Measurements from ENCODE around the gene TGFBRAP1. TPM values are rescaled to one million over a fixed set of nuclear protein-coding genes. Genes with fewer than 3 reads are reported as not detected.

The TGFBRAP1 gene
- total and polyA plus RNA-seq, 2 experiments from 2014 or later, result 10.4 to 18.3 TPM

DNA sequence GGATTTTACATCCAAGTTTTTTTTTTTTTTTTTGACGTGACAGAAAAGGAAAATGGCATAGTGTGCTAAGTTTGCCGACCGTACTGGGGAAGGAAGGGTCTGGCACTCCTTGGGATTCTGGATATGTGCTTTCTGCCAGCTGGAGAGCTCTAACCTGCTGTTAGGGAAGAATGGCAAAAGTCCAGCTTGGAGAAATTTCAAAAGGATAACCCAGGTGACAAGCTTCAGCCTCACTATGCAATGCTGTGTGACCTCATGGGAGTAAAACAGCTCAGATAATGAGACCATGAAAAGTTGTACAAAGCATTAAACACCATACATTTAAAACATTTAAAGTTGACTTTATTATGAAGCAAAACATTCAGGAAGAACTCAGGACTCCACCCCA lies 98.3 kb downstream of the TGFBRAP1 start:
- H3K4me2 ChIP-seq, result no peak overlapping the region
- WGBS (ENCODE audit: low lambda C conversion rate, missing lambda C conversion rate), result 87% methylated on average over 3 of the region's 3 CpGs
- no peaks in the 10 kb centered on the region for H3K4me1 ChIP-seq (ENCODE audit: insufficient read depth)
- no peak overlapping the region for H3K4me3 ChIP-seq
- no peak overlapping the region for H2AFZ ChIP-seq
- H3K27me3 ChIP-seq, result no peaks in the 10 kb centered on the region
- no peaks in the 10 kb centered on the region for H3K36me3 ChIP-seq (replicated peaks; ENCODE audit: insufficient read depth, low read depth)
- no peaks in the 10 kb centered on the region for H3K79me2 ChIP-seq
- H3K9me2 ChIP-seq (replicated peaks; ENCODE audit: insufficient read depth), result no peaks in the 10 kb centered on the region
- no peak for DNase-seq (ENCODE audit: low spot score)
- TF ChIP-seq, protein P1, sequence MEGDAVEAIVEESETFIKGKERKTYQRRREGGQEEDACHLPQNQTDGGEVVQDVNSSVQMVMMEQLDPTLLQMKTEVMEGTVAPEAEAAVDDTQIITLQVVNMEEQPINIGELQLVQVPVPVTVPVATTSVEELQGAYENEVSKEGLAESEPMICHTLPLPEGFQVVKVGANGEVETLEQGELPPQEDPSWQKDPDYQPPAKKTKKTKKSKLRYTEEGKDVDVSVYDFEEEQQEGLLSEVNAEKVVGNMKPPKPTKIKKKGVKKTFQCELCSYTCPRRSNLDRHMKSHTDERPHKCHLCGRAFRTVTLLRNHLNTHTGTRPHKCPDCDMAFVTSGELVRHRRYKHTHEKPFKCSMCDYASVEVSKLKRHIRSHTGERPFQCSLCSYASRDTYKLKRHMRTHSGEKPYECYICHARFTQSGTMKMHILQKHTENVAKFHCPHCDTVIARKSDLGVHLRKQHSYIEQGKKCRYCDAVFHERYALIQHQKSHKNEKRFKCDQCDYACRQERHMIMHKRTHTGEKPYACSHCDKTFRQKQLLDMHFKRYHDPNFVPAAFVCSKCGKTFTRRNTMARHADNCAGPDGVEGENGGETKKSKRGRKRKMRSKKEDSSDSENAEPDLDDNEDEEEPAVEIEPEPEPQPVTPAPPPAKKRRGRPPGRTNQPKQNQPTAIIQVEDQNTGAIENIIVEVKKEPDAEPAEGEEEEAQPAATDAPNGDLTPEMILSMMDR (IDR thresholded peaks at IDR 0.05; ENCODE audit: poor library complexity), result no peak
- TF ChIP-seq EZH2phosphoT487 (IDR thresholded peaks at IDR 0.05; ENCODE audit: low read depth, severe bottlenecking, unreplicated experiment) (no peak), EZH2 (IDR thresholded peaks at IDR 0.05; ENCODE audit: borderline replicate concordance) (no peak)
- H4K20me1 ChIP-seq (ENCODE audit: insufficient read depth, poor library complexity, severe bottlenecking), result no peaks in the 10 kb centered on the region
- no peak overlapping the region for H3K27ac ChIP-seq
- no peaks in the 10 kb centered on the region for H3K9me3 ChIP-seq (ENCODE audit: low read depth)

DNA sequence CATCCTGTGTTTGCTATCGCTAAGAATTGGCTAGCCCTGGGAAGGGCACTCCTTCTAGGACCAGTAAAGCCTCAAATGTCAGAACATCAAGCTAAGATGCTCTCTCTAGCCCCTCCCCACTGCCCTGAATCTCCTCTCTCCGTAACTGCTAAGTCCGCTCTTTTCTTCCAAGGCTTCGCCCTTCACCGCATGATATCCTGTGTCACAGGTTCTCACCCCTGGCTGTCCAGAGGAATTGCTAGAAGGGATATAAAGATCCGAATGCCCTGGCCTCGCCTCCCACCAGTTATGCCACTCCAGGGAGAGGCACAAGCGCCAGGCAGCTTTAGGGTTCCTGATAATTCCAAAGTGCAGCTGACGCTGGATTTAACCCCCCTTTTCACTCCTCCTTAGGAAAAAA lies 105.1 kb downstream of the TGFBRAP1 start:
- no peaks in the 10 kb centered on the region for H3K9me3 ChIP-seq (ENCODE audit: low read depth)
- no peaks in the 10 kb centered on the region for H4K20me1 ChIP-seq (ENCODE audit: insufficient read depth, poor library complexity, severe bottlenecking)
- no peaks in the 10 kb centered on the region for H3K79me2 ChIP-seq
- WGBS (ENCODE audit: low lambda C conversion rate, missing lambda C conversion rate), result 80% methylated on average over 8 of the region's 9 CpGs
- TF ChIP-seq EZH2 (IDR thresholded peaks at IDR 0.05; ENCODE audit: borderline replicate concordance) (no peak), EZH2phosphoT487 (IDR thresholded peaks at IDR 0.05; ENCODE audit: low read depth, severe bottlenecking, unreplicated experiment) (no peak)
- TF ChIP-seq, protein P1 (IDR thresholded peaks at IDR 0.05; ENCODE audit: poor library complexity), result no peak
- H3K4me3 ChIP-seq, result no peak overlapping the region
- H3K27me3 ChIP-seq, result no peaks in the 10 kb centered on the region
- no peaks in the 10 kb centered on the region for H3K36me3 ChIP-seq (replicated peaks; ENCODE audit: insufficient read depth, low read depth)
- H3K4me1 ChIP-seq (ENCODE audit: insufficient read depth), result no peaks in the 10 kb centered on the region
- H3K27ac ChIP-seq, result no peak overlapping the region
- no peaks in the 10 kb centered on the region for H3K9me2 ChIP-seq (replicated peaks; ENCODE audit: insufficient read depth)
- no peak for DNase-seq (ENCODE audit: low spot score)
- no peak overlapping the region for H2AFZ ChIP-seq
- H3K4me2 ChIP-seq, result no peak overlapping the region

DNA sequence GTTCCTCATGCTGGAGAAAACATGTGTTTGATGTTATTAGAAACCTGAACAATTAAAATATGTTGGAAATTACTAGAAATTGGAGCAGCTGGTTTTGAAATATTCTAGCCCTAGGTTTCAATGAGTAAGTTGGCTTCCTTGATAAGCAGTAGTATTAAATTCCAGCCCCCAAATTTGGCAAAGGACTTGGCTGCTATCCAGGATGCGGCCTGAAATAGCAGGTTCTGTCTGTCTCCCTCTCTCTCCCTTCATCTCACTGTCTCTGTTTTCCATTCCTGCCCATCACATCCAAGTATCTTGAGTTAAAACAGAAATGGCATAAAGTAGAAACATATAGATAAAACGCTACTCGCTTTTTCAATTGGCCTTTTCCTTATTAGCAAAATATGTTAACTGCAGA lies 108.9 kb downstream of the TGFBRAP1 start:
- Histone ChIP-seq H2AFZ (no peak overlapping the region), H3K9me2 (replicated peaks; ENCODE audit: insufficient read depth) (no peaks in the 10 kb centered on the region), H3K27me3 (no peaks in the 10 kb centered on the region), H3K4me3 (no peak overlapping the region), H3K4me1 (ENCODE audit: insufficient read depth) (no peaks in the 10 kb centered on the region), H4K20me1 (ENCODE audit: insufficient read depth, poor library complexity, severe bottlenecking) (no peaks in the 10 kb centered on the region), H3K4me2 (no peak overlapping the region), H3K36me3 (replicated peaks; ENCODE audit: insufficient read depth, low read depth) (no peaks in the 10 kb centered on the region), H3K27ac (no peak overlapping the region), H3K79me2 (no peaks in the 10 kb centered on the region), H3K9me3 (ENCODE audit: low read depth) (no peaks in the 10 kb centered on the region)
- DNase-seq (ENCODE audit: low spot score), result no peak
- TF ChIP-seq EZH2phosphoT487 (IDR thresholded peaks at IDR 0.05; ENCODE audit: low read depth, severe bottlenecking, unreplicated experiment) (no peak), EZH2 (IDR thresholded peaks at IDR 0.05; ENCODE audit: borderline replicate concordance) (no peak)
- TF ChIP-seq, protein P1 (IDR thresholded peaks at IDR 0.05; ENCODE audit: poor library complexity), result no peak
- 85% methylated on average over 3 of the region's 3 CpGs for WGBS (ENCODE audit: low lambda C conversion rate, missing lambda C conversion rate)

Measured in hepatocyte (in vitro differentiated cells).